Measurements from ENCODE around the gene SHD. TPM values are rescaled to one million over a fixed set of nuclear protein-coding genes. Genes with fewer than 3 reads are reported as not detected.

Gene SHD
- total and polyA plus RNA-seq, 10 donors = 0.05 to 3.9 (median 0.78) TPM; not detected in 6

GRCh38 chr19:4338441-4339355 lies 59.6 kb downstream of the SHD start, which contains the start of gene STAP2:
Gene STAP2 (minus strand): TSS chr19:4338827. CDS start chr19:4338753, 74 bp downstream.
- TF ChIP-seq POLR2A (IDR thresholded peaks at IDR 0.05) (no peak), CTCF (IDR thresholded peaks at IDR 0.05 in 8 of 11, conservative IDR thresholded peaks at IDR 0.05 in 3 of 11) (no peak), POLR2AphosphoS5 (IDR thresholded peaks at IDR 0.05) (no peak)
- Histone ChIP-seq H3K4me1 (peaks cover 9 to 34% (median 21%) of the 10 kb centered on the region in 6 donors), H3K9me3 (no peaks in the 10 kb centered on the region), H3K36me3 (no peaks in the 10 kb centered on the region), H3K4me3 (peak within 1 kb of the TSS; percentile 13 to 61 (median 30)), H3K27ac (peak within 1 kb of the TSS in 7 of 8 donors; percentile 36 to 69 (median 54)), H3K27me3 (replicated peaks in 1 of 7) (peaks cover 0 to 23% (median 0%) of the 10 kb centered on the region in 7 donors)
- 43 to 54% (median 46%) methylated on average over 26 to 27 of the region's 27 CpGs for WGBS, 5 donors
- intact Hi-C loops (cut with DNase I; ENCODE audit: low total_unique reads) = no loop called here
- no peak for DNase-seq

Other genes starting within 250 kb of the SHD start
- 10 to 100 TPM; 43.0 to 68.1 (median 53.7) TPM for gene ZBTB7A, start 212.4 kb upstream of the SHD start, total RNA-seq
- 10 to 100 TPM in 1 of 3 donors, 1 to 10 TPM in 2; 4.0 to 15.2 (median 4.2) TPM for gene ZBTB7A, start 212.4 kb upstream of the SHD start, polyA plus RNA-seq
- gene MAP2K2, start 155.1 kb upstream of the SHD start, total RNA-seq = 100 to 1,000 TPM in 5 of 7 donors, 10 to 100 TPM in 2; 95.3 to 131 (median 101) TPM
- 100 to 1,000 TPM; 117 to 165 (median 160) TPM for gene MAP2K2, start 155.1 kb upstream of the SHD start, polyA plus RNA-seq
- 1 to 10 TPM in 1 of 7 donors, under 1 TPM in 2, not detected in 4; 0.19 to 1.1 (median 0.37) TPM for gene CREB3L3, start 125.6 kb upstream of the SHD start, total RNA-seq
- gene CREB3L3, start 125.6 kb upstream of the SHD start, polyA plus RNA-seq = under 1 TPM in 1 of 3 donors, not detected in 2; 0.07 TPM
- gene SIRT6, start 96.7 kb upstream of the SHD start, total RNA-seq = 10 to 100 TPM; 15.9 to 39.8 (median 27.7) TPM
- gene SIRT6, start 96.7 kb upstream of the SHD start, polyA plus RNA-seq = 10 to 100 TPM; 23.1 to 37.5 (median 35.6) TPM
- 1 to 10 TPM in 3 of 7 donors, under 1 TPM in 4; 0.67 to 2.2 (median 0.97) TPM for gene ANKRD24, start 96.6 kb upstream of the SHD start, total RNA-seq
- 1 to 10 TPM in 1 of 3 donors, under 1 TPM in 2; 0.70 to 1.4 (median 0.80) TPM for gene ANKRD24, start 96.6 kb upstream of the SHD start, polyA plus RNA-seq
- 10 to 100 TPM; 16.2 to 60.6 (median 38.1) TPM for gene EBI3, start 49.7 kb upstream of the SHD start, total RNA-seq
- gene EBI3, start 49.7 kb upstream of the SHD start, polyA plus RNA-seq = 10 to 100 TPM; 15.0 to 32.9 (median 27.5) TPM
- 10 to 100 TPM; 17.4 to 23.3 (median 21.2) TPM for gene YJU2, start 32.2 kb upstream of the SHD start, total RNA-seq
- 10 to 100 TPM; 27.0 to 34.0 (median 27.5) TPM for gene YJU2, start 32.2 kb upstream of the SHD start, polyA plus RNA-seq
- 1 to 10 TPM; 1.6 to 5.0 (median 3.8) TPM for gene TMIGD2, start 23.1 kb downstream of the SHD start, total RNA-seq
- 1 to 10 TPM; 3.1 to 6.1 (median 4.5) TPM for gene TMIGD2, start 23.1 kb downstream of the SHD start, polyA plus RNA-seq
- 1 to 10 TPM in 6 of 7 donors, under 1 TPM in 1; 0.80 to 6.6 (median 2.0) TPM for gene FSD1, start 25.3 kb downstream of the SHD start, total RNA-seq
- gene FSD1, start 25.3 kb downstream of the SHD start, polyA plus RNA-seq = 1 to 10 TPM; 2.3 to 3.0 (median 2.5) TPM
- gene STAP2, start 59.6 kb downstream of the SHD start, total RNA-seq = 1 to 10 TPM in 4 of 7 donors, under 1 TPM in 2, not detected in 1; 0.79 to 5.1 (median 1.6) TPM
- gene STAP2, start 59.6 kb downstream of the SHD start, polyA plus RNA-seq = 1 to 10 TPM; 2.1 to 2.9 (median 2.5) TPM
- 10 to 100 TPM in 4 of 7 donors, 1 to 10 TPM in 3; 6.4 to 24.2 (median 13.8) TPM for gene MPND, start 64.3 kb downstream of the SHD start, total RNA-seq
- 10 to 100 TPM; 17.1 to 24.0 (median 17.9) TPM for gene MPND, start 64.3 kb downstream of the SHD start, polyA plus RNA-seq
- gene SH3GL1, start 121.3 kb downstream of the SHD start, total RNA-seq = 10 to 100 TPM; 37.2 to 77.4 (median 66.2) TPM
- 10 to 100 TPM; 26.1 to 44.0 (median 31.3) TPM for gene SH3GL1, start 121.3 kb downstream of the SHD start, polyA plus RNA-seq
- 10 to 100 TPM in 5 of 7 donors, 1 to 10 TPM in 2; 9.4 to 17.9 (median 10.6) TPM for gene CHAF1A, start 123.4 kb downstream of the SHD start, total RNA-seq
- gene CHAF1A, start 123.4 kb downstream of the SHD start, polyA plus RNA-seq = 1 to 10 TPM; 3.8 to 7.4 (median 5.7) TPM
- gene UBXN6, start 178.5 kb downstream of the SHD start, total RNA-seq = 100 to 1,000 TPM in 2 of 7 donors, 10 to 100 TPM in 5; 72.3 to 132 (median 89.8) TPM
- 100 to 1,000 TPM in 2 of 3 donors, 10 to 100 TPM in 1; 76.4 to 146 (median 123) TPM for gene UBXN6, start 178.5 kb downstream of the SHD start, polyA plus RNA-seq
- 10 to 100 TPM; 23.2 to 39.7 (median 29.4) TPM for gene HDGFL2, start 193.0 kb downstream of the SHD start, total RNA-seq
- 100 to 1,000 TPM in 1 of 3 donors, 10 to 100 TPM in 2; 25.3 to 136 (median 26.0) TPM for gene HDGFL2, start 193.0 kb downstream of the SHD start, polyA plus RNA-seq
- gene PLIN4, start 239.2 kb downstream of the SHD start, total RNA-seq = 10 to 100 TPM in 1 of 7 donors, 1 to 10 TPM in 5, under 1 TPM in 1; 0.85 to 10.2 (median 4.5) TPM
- gene PLIN4, start 239.2 kb downstream of the SHD start, polyA plus RNA-seq = 1 to 10 TPM in 1 of 3 donors, under 1 TPM in 2; 0.27 to 1.2 (median 0.52) TPM